GM10266 (cell line): ENCODE data around the gene PTGR3.

ENCODE experiments used
- DNase-seq: peaks from one replicate; pipeline ENCODE4 v3.0.0; 2012; ENCODE audit errors: extremely low spot score
- CTCF ChIP-seq: IDR thresholded peaks from 2 replicates; pipeline ENCODE4 v1.5.1; 2012; ENCODE audit warnings: mild to moderate bottlenecking, low read depth; ENCODE audit not compliant: control insufficient read depth, insufficient read depth; ENCODE audit errors: missing control alignments

Gene PTGR3

GRCh38 chr18:75235896-75236295 lies 27.0 kb upstream of the PTGR3 start:
- TF ChIP-seq CTCF, result no peak
- no peak for DNase-seq

- no peak for TF ChIP-seq CTCF
- no peak for DNase-seq
These were observed 26.0 kb upstream of the PTGR3 start for GRCh38 chr18:75234901-75235300.

GRCh38 chr18:75231053-75231406 lies 22.1 kb upstream of the PTGR3 start:
- DNase-seq, result no peak
- TF ChIP-seq CTCF, result no peak

- no peak for TF ChIP-seq CTCF
- no peak for DNase-seq
These were observed 21.5 kb upstream of the PTGR3 start for GRCh38 chr18:75230163-75231052.

- TF ChIP-seq CTCF, result no peak
- no peak for DNase-seq
These were observed 20.5 kb upstream of the PTGR3 start for GRCh38 chr18:75229437-75229836.

- no peak for DNase-seq
- no peak for TF ChIP-seq CTCF
These were observed 20.0 kb upstream of the PTGR3 start for GRCh38 chr18:75228967-75229366.

- TF ChIP-seq CTCF, result no peak
- no peak for DNase-seq
These were observed 18.8 kb upstream of the PTGR3 start for GRCh38 chr18:75227535-75228296.
